ENCODE data around the gene C1orf56.

C1orf56 gene

GRCh38 chr1:151026460-151026859 is 21.1 kb upstream of the C1orf56 start:
- DNase-seq (ENCODE audit: low spot score): no peak

GRCh38 chr1:151032164-151032563 is 15.4 kb upstream of the C1orf56 start:
- DNase-seq (ENCODE audit: low spot score): no peak

DNA sequence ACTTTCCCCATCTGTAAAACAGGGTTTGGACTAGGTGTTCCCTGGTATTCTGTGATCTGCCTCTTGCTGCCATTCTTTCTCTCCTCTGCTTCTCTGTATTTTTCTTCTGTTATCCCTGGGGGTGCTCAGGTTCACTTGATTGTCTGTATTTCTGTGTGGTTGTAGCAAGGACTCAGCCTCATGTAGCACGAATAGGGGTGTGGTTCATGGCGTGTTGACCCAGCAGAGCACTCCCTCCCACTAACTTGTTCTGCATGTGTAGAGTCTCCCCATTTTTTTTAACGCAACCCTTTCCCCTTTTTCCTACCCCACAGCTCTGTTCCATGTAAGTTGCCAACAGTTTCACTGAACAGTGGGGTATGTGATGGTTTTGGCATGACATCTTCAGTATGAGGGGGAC is 12.4 kb upstream of the C1orf56 start:
- no peak for DNase-seq (ENCODE audit: low spot score)

DNA sequence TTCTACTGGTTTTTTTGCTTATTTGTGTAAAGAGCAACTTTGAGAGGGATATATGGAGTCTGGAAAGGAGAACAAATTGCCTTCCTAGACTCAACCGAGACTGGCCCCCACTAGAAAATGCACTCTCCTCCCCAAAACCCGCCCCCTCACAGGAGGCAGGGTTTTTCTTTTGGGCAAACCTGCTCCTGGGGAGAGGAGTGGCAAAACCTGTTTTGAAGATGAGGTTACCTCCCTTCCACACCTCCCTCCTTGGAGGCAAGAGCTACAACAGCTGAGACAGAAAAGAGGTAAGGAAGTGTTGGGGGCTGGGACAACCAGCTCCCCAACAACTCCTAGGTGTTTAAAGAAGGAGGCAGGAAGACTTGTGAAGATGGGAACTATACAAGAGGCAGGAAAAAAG is 11.2 kb upstream of the C1orf56 start, which contains the start of gene BNIPL:
Gene BNIPL, plus strand, starts transcription at position 231 of the 400 bp plus-strand sequence. Its CDS starts 140 bp downstream, at position 371.
- peak; percentile 45 for DNase-seq (ENCODE audit: low spot score)

- DNase-seq (ENCODE audit: low spot score): no peak
Observed at GRCh38 chr1:151037032-151037431, 10.5 kb upstream of the C1orf56 start.

DNA sequence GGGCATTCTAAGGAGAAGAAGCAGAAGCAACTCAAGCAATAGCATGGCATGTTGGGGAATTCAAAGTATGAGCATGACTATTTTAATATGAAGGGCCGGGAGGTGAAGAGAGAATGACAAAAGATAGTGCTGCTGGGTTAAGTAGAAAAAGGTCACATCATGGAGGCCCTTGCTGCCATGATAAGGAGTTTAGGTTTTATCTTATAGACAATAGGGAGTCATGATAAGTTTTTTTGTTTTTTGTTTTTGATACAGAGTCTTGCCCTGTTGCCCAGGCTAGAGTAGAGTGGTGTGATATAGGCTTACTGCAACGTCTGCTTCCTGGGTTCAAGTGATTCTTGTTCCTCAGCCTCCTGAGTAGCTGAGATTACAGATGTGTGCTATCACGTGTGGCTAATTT is 8.0 kb upstream of the C1orf56 start:
- no peak for DNase-seq (ENCODE audit: low spot score)

DNA sequence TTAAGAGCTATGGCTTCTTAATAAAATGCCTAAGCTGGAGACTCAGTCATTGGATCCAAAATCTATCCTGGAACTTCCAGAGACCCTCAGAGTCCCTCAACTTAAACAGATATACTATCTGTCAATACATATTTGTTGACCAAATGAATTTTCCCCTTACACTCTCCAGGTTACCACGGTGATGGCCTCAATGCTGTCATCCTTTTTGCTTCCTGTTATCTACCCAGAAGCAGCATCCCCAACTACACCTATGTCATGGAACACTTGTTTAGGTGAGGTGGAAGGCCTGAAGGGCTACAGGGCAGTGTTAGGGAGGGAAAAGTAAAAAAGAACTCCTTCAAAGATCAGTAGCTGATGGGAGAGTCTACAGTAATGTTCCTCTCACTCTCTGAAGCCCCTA is 4.4 kb upstream of the C1orf56 start:
- no peak for DNase-seq (ENCODE audit: low spot score)

GRCh38 chr1:151047925-151048644 is 534 bp downstream of the C1orf56 start:
- DNase-seq (ENCODE audit: low spot score): peak; percentile 88

DNA sequence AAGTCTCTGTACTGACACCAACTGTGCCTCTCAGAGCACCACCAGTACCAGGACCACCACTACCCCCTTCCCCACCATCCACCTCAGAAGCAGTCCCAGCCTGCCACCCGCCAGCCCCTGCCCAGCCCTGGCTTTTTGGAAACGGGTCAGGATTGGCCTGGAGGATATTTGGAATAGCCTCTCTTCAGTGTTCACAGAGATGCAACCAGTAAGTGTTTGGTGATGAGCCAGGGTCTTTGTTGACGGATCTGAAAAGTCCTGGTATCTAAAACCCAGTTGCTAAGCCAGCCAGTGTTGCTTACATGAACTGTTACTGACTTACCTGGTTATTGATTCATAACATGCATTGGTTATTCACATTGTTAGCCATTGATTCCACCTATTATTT is 1.1 kb downstream of the C1orf56 start:
- no peak for DNase-seq (ENCODE audit: low spot score)

GRCh38 chr1:151049458-151049857 is 1.9 kb downstream of the C1orf56 start:
- DNase-seq (ENCODE audit: low spot score): no peak

DNA sequence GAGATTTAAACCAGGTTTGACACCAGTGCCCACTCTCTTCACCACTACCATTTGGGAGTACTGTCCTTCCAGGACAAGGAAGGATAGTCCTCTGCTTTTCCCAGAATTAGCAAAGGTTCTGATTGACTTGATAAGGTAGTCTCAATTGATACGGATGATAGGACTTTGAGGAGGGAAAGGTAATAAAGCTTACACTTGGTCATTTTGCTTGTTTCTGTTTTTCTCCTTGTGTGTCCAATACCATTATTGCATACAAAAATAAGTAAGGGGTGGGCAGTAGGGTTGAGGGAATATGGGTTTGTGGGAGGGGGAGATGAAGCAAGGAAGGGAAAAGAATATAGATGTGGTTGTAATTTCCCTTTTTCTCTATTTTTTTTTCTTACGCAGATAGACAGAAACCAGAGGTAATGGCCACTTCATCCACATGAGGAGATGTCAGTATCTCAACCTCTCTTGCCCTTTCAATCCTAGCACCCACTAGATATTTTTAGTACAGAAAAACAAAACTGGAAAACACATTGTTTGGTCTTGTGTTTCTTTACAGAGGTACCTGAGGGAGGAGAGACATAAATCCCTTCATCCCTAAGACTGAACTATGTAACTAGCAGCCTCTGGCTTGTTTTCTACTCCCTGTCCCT is 2.6 kb downstream of the C1orf56 start:
- DNase-seq (ENCODE audit: low spot score): no peak

GRCh38 chr1:151051356-151052009 is 3.9 kb downstream of the C1orf56 start:
- no peak for DNase-seq (ENCODE audit: low spot score)

DNA sequence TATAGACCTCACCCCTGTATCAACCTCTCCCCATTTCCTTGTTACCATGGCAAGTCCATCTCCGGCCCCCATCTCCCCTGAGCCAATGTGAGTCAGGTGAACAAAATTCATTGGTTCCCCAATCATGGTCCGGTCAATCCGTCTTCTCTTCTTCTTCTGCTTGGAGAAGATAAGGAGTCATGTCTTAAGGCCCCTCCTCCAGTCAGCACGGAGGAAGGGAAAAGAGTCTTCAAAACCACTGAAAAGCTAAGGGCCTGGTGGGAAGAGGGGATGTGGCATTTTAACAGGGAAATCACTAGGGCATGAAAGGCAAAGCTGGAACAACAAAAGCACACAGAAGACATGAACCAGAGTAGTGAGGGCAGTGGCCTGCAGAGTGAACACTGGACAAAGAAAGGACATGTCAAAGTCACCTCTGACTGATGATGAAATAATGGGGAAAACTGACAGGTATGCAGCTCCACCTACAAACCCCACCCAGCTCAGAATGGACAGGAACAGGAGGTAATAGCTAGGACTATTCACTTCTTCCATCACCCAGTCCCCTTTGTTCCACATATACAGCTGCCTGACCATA is 7.5 kb downstream of the C1orf56 start:
- no peak for DNase-seq (ENCODE audit: low spot score)

GRCh38 chr1:151055581-151055980 is 8.0 kb downstream of the C1orf56 start:
- no peak for DNase-seq (ENCODE audit: low spot score)

- DNase-seq (ENCODE audit: low spot score): no peak
Observed at GRCh38 chr1:151056149-151056548, 8.6 kb downstream of the C1orf56 start.

DNA sequence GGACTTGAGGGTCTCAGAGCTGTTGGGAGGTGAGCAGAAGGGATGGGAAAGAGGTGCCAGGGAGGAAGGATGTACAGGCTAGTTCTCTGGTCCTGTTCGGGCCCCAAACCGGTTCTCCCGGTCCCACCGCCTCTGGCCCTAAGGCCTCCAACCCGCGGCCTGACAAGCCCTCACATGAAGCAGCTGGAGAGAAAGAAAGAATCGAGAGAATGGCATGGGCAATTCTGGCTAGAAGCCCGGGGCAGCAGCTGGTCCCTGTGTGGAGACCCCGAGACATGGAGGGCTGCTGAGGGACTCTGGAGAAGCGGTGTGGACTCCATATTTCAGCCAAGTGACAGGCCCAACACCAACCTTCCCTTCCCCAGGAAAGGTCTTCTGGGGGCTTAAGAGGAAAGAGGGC is 11.1 kb downstream of the C1orf56 start:
- DNase-seq (ENCODE audit: low spot score): peak; percentile 59

DNA sequence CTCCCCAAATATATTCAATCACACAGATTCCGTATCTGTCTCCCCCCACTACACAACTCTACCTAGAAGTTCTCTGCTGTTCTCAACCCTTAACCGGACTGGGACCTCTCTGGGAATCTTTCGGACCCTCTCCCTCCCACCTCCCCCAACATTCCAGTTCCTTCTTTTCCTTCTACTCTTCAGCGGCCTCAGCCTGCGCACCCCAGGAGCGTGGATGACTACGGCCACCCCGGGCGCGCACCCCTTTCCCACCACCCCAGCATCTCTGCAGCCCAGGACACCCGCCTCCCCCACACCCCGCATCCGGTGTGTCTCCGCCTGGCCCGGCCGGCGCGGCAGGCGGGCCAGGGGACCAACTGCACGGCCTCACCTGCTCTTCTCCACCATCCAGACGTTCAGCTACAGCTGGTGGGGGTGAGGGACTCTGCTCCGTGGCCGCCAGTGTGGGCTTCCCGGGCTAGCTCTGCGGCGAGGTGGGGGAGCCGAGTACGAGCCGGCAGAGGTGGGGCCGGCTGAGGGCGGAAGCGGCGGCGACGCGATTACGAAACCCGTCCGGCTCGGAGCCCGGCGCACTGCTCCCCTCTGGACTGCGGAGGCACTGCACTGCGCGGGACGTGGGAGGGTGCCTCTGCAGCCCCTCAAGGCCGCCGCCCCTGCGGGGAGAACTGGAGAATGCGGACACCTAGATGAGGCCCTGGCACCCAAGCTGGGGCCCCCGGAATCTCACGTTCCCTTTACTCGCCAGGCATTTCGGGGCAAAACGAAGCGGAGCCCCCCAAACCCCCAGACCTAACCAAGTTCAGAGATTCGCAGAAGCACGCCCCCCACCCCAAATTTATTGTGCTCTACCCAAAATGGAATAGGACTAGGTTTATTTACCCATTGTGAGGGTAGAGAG is 11.8 kb downstream of the C1orf56 start, which contains the start of gene CDC42SE1:
Gene CDC42SE1, minus strand, starts transcription at position 514 of the 898 bp plus-strand sequence. CDS start 3,892 bp downstream, outside the sequence.
- DNase-seq (ENCODE audit: low spot score): peak; percentile 92

GRCh38 chr1:151060007-151060656 is 12.6 kb downstream of the C1orf56 start, which contains the start of gene MLLT11:
MLLT11 (plus strand) TSS chr1:151060397; CDS start chr1:151067225, 6,828 bp downstream.
- peak; percentile 78 for DNase-seq (ENCODE audit: low spot score)

DNA sequence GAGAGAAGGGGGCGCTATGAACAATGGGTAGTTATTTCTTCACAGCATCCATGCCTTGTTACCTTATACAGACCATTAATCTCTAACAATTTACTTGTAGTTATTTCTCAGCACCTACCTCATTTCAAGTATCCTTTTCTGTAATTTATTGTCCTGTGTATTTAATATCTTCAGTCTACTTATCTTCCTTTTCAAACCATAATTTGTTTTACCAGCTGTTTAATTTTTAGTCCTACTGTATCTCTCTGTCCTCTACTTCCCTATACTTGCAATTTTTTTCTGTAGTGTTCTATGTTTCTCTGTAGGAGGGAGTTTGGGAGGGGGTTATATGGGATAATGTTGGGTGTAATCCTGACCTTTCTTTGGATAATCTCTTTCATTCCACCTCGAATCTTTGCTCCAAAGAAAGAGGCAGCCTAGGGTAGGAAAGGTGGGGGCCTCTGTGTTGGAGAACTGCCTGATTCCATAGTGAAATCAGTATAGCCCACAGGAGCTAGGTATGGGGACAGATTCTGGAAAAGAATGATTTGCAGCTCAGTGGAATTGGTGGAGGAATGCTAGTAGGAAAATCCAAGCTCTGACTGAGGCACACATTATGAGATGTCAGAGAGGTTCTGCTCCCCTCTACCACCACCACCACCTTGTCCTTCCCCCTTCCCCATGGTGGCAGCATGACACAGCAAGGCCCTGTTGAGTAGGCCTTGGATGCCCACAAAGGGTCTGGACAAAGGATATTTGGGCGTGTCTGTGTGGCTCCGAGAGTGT is 13.3 kb downstream of the C1orf56 start:
- DNase-seq (ENCODE audit: low spot score): no peak

DNA sequence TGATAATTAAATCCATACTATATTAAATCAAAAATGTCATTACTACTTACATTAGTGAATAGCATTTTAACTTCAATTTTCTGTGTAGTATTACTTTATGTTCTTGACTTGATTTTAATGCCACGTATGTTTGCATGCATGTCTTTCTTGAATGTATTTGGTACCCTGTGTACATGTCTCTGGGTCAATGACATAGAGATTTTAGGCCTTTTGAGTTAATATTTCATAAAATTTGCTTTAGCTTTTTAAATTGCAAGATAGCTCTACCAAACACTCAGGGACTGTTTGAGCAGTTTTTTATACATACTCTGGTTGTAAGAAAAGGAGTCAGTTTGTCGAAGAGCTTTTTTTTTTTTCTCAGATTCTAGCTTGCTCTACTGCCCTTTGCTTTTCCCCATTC is 14.2 kb downstream of the C1orf56 start:
- no peak for DNase-seq (ENCODE audit: low spot score)

Data from iPS-NIHi11 (cell line).